Measurements from ENCODE around the gene FAM168A. TPM values are rescaled to one million over a fixed set of nuclear protein-coding genes. Genes with fewer than 3 reads are reported as not detected.

Gene FAM168A
- total RNA-seq, 1 donor from 2014 or later = 19.3 TPM

DNA sequence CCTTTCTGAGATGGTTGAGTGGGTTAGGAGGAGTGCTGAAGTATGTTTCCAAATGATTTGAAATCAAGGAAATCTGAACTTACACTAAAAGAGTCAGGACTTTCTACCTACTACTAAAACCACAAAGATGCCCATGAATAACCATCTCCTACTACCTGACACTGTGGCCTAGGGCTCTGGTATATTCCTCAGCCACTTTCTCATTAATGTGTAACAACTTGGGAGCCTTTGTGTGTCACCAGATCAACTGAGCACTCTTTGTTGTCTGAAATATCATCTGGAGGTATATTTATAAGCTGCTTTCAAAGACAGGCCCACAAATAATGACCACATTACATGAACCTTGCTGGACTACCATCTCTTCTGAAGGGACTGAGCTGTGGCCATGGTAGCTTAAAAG, 177.8 kb downstream of the FAM168A start:
- Mint-ChIP-seq H3K4me3 (no peak overlapping the region), H3K27ac (no peak overlapping the region), H3K9me3 (no peaks in the 10 kb centered on the region), H3K36me3 (peaks cover 19% of the 10 kb centered on the region), H3K4me1 (peaks cover 9% of the 10 kb centered on the region), H3K27me3 (ENCODE audit: insufficient read depth, low read depth) (no peaks in the 10 kb centered on the region)
- Histone ChIP-seq H3K4me3 (no peak overlapping the region), H3K79me2 (ENCODE audit: low read depth) (no peaks in the 10 kb centered on the region), H3K9ac (no peak overlapping the region), H3K4me2 (no peak overlapping the region), H3K27ac (no peak overlapping the region), H3K4me1 (peaks cover 11% of the 10 kb centered on the region), H4K20me1 (ENCODE audit: low read depth) (no peaks in the 10 kb centered on the region), H3K27me3 (no peaks in the 10 kb centered on the region), H3K9me3 (ENCODE audit: low read depth) (no peaks in the 10 kb centered on the region), H3F3A (ENCODE audit: low read depth) (no peaks in the 10 kb centered on the region), H2AFZ (replicated peaks) (no peak overlapping the region), H3K36me3 (no peaks in the 10 kb centered on the region)
- no peak for DNase-seq (ENCODE audit: low spot score)
- TF ChIP-seq EZH2 (IDR thresholded peaks at IDR 0.05) = no peak
- TF ChIP-seq, protein P1, sequence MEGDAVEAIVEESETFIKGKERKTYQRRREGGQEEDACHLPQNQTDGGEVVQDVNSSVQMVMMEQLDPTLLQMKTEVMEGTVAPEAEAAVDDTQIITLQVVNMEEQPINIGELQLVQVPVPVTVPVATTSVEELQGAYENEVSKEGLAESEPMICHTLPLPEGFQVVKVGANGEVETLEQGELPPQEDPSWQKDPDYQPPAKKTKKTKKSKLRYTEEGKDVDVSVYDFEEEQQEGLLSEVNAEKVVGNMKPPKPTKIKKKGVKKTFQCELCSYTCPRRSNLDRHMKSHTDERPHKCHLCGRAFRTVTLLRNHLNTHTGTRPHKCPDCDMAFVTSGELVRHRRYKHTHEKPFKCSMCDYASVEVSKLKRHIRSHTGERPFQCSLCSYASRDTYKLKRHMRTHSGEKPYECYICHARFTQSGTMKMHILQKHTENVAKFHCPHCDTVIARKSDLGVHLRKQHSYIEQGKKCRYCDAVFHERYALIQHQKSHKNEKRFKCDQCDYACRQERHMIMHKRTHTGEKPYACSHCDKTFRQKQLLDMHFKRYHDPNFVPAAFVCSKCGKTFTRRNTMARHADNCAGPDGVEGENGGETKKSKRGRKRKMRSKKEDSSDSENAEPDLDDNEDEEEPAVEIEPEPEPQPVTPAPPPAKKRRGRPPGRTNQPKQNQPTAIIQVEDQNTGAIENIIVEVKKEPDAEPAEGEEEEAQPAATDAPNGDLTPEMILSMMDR (IDR thresholded peaks at IDR 0.05) = no peak
- no peak for TF ChIP-seq EZH2phosphoT487 (IDR thresholded peaks at IDR 0.05)

DNA sequence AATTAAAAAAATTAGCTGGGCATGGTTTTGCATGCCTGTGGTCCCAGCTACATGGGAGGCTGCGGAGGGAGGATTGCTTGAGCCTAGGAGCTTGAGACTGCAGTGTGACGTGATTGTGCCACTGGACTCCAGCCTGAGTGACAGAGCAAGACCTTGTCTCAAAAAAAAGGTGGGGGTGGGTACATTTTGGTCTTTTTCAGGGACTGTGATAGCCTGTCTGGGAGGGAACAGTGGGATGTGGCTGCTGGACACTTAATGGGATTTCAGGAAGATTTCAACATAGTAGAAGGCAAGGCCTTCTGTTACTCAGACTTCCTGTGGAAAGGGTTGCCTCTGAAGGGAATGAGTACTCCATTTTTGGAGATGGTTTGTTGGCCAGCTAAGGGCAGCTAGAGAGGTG, 181.1 kb downstream of the FAM168A start:
- Histone ChIP-seq H3K4me2 (no peak overlapping the region), H3K9ac (no peak overlapping the region), H3K27ac (no peak overlapping the region)

DNA sequence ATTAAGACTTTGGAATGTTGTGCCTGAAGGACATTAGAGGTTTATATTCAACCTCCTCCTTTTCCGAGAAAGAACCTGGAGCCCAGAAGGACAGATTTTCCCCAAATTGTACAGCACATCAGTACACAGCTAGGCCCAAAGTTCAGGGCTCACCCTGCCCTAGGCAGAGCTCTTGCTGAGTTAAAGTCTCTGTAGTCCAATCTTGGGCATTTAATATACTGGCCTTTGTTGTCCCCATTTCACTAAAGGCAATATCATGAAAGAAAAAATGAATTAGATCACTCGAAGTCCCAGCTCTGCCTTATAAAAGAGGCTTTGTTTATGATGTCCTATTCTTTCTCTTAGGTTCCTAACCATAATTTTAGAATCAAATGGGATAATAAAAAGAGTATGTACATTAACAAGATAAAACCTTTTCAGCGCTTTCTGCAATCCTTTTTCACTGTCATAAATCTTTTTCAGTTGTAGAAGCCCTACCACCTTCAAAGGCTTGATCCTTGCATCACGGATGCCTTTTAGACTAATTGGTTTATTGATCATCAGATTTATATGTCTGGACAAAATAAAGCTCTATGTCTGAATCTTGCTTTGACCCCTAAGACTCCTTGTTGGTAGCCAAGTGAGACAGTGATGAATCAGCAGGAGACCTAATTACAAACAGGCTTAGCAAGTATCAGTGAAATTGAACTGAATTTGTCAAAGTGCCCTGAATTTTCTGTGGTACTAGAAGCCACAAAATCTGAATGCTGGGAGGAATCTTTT, 181.9 kb downstream of the FAM168A start:
- TF ChIP-seq, protein P1 (IDR thresholded peaks at IDR 0.05) = no peak
- no peaks in the 10 kb centered on the region for H3K9me3 Mint-ChIP-seq
- DNase-seq (ENCODE audit: low spot score) = no peak
- H3K9me3 ChIP-seq (ENCODE audit: low read depth) = no peaks in the 10 kb centered on the region
- no peaks in the 10 kb centered on the region for H3K27me3 ChIP-seq
- no peaks in the 10 kb centered on the region for H4K20me1 ChIP-seq (ENCODE audit: low read depth)
- no peak overlapping the region for H3K4me3 Mint-ChIP-seq
- H3K27ac Mint-ChIP-seq = no peak overlapping the region
- no peak overlapping the region for H3K9ac ChIP-seq
- H3K4me3 ChIP-seq = no peak overlapping the region
- H3F3A ChIP-seq (ENCODE audit: low read depth) = no peaks in the 10 kb centered on the region
- H3K4me2 ChIP-seq = no peak overlapping the region
- H3K4me1 Mint-ChIP-seq = peaks cover 21% of the 10 kb centered on the region
- peaks cover 30% of the 10 kb centered on the region for H3K36me3 Mint-ChIP-seq
- no peaks in the 10 kb centered on the region for H3K79me2 ChIP-seq (ENCODE audit: low read depth)
- no peak overlapping the region for H3K27ac ChIP-seq
- H2AFZ ChIP-seq (replicated peaks) = no peak overlapping the region
- H3K36me3 ChIP-seq = no peaks in the 10 kb centered on the region
- H3K27me3 Mint-ChIP-seq (ENCODE audit: insufficient read depth, low read depth) = no peaks in the 10 kb centered on the region
- peaks cover 4% of the 10 kb centered on the region for H3K4me1 ChIP-seq

More for the DNA sequence above, 181.1 kb downstream of the FAM168A start:
- Histone ChIP-seq H3K36me3 (no peaks in the 10 kb centered on the region), H3K79me2 (ENCODE audit: low read depth) (no peaks in the 10 kb centered on the region), H4K20me1 (ENCODE audit: low read depth) (no peaks in the 10 kb centered on the region), H3K4me3 (no peak overlapping the region), H3K4me1 (peaks cover 10% of the 10 kb centered on the region), H3K27me3 (no peaks in the 10 kb centered on the region), H3F3A (ENCODE audit: low read depth) (no peaks in the 10 kb centered on the region), H3K9me3 (ENCODE audit: low read depth) (no peaks in the 10 kb centered on the region), H2AFZ (replicated peaks) (no peak overlapping the region)
- H3K4me1 Mint-ChIP-seq = peaks cover 24% of the 10 kb centered on the region
- H3K36me3 Mint-ChIP-seq = peaks cover 30% of the 10 kb centered on the region
- TF ChIP-seq, protein P1 (IDR thresholded peaks at IDR 0.05) = no peak
- no peak for TF ChIP-seq EZH2phosphoT487 (IDR thresholded peaks at IDR 0.05)
- TF ChIP-seq EZH2 (IDR thresholded peaks at IDR 0.05) = no peak
- H3K27me3 Mint-ChIP-seq (ENCODE audit: insufficient read depth, low read depth) = no peaks in the 10 kb centered on the region
- DNase-seq (ENCODE audit: low spot score) = no peak
- no peak overlapping the region for H3K27ac Mint-ChIP-seq
- no peak overlapping the region for H3K4me3 Mint-ChIP-seq
- no peaks in the 10 kb centered on the region for H3K9me3 Mint-ChIP-seq
